Activated CD4-positive, alpha-beta T cell treated with anti-CD3 and anti-CD28 coated beads, Interleukin-2, amount 50 U/mL, for 1 hour (primary cell): ENCODE measurements around the gene ZNF316.

Experiments
- DNase-seq: peaks from one replicate; pipeline ENCODE4 v3.0.0-alpha.2; 2020

Gene ZNF316

GRCh38 chr7:6636741-6637543, at the start of gene ZNF316:
Gene ZNF316, plus strand, starts transcription at chr7:6637318. Its CDS starts 5,092 bp downstream, at chr7:6642410.
- DNase-seq, result peak; percentile 43

- no peak for DNase-seq
These were observed 48.6 kb upstream of the ZNF316 start for GRCh38 chr7:6588566-6588965.

GRCh38 chr7:6589151-6589828, 47.8 kb upstream of the ZNF316 start:
- DNase-seq, result no peak

- peak; percentile 79 for DNase-seq
These were observed 47.1 kb upstream of the ZNF316 start, which contains the start of gene INTS15 for GRCh38 chr7:6589829-6590644. Gene INTS15, plus strand, starts transcription at chr7:6590021. Its CDS starts 263 bp downstream, at chr7:6590284.

GRCh38 chr7:6590645-6591110, 46.4 kb upstream of the ZNF316 start:
- no peak for DNase-seq

GRCh38 chr7:6600093-6600492, 37.0 kb upstream of the ZNF316 start:
- no peak for DNase-seq

GRCh38 chr7:6604458-6604857, 32.7 kb upstream of the ZNF316 start:
- DNase-seq, result no peak

GRCh38 chr7:6606866-6607583, 30.1 kb upstream of the ZNF316 start:
- DNase-seq, result no peak

- DNase-seq, result no peak
These were observed 29.5 kb upstream of the ZNF316 start for GRCh38 chr7:6607651-6608051.

- no peak for DNase-seq
These were observed 29.0 kb upstream of the ZNF316 start for GRCh38 chr7:6608081-6608480.

GRCh38 chr7:6608794-6609193, 28.3 kb upstream of the ZNF316 start:
- DNase-seq, result no peak

GRCh38 chr7:6612819-6613218, 24.3 kb upstream of the ZNF316 start:
- DNase-seq, result no peak

- DNase-seq, result no peak
These were observed 23.4 kb upstream of the ZNF316 start for GRCh38 chr7:6613706-6614105.

GRCh38 chr7:6614953-6615722, 22.0 kb upstream of the ZNF316 start, which contains the start of gene ZNF853:
Gene ZNF853, plus strand, starts transcription at chr7:6615610. Its CDS starts 565 bp downstream, at chr7:6616175.
- DNase-seq, result no peak

- no peak for DNase-seq
These were observed 21.2 kb upstream of the ZNF316 start for GRCh38 chr7:6615723-6616555.

GRCh38 chr7:6616854-6617643, 20.1 kb upstream of the ZNF316 start:
- no peak for DNase-seq

GRCh38 chr7:6618621-6619020, 18.5 kb upstream of the ZNF316 start:
- no peak for DNase-seq

- no peak for DNase-seq
These were observed 17.2 kb upstream of the ZNF316 start for GRCh38 chr7:6619961-6620360.

- DNase-seq, result no peak
These were observed 15.7 kb upstream of the ZNF316 start for GRCh38 chr7:6621195-6622133.
